Endothelial cell of umbilical vein (primary cell): ENCODE measurements around the gene HTR7. TPM values are rescaled to one million over a fixed set of nuclear protein-coding genes. Genes with fewer than 3 reads are reported as not detected.

Experiments
- BruUV-seq: library from RNA; stranded (reverse); fragments of 400-500 nt; replicated peaks from 2 replicates; lab custom pipeline; 2021; lab: Mats Ljungman, UMichigan
- CTCF ChIA-PET: fragments of 300-600, 350-600 bp; sonication (Branson Sonifier 250); formaldehyde crosslinking; loops from one replicate; lab custom pipeline; 2021; ENCODE audit warnings: antibody characterized with exemption, inconsistent platforms; lab: Charles Lee
- POLR2A ChIA-PET: fragments of 300-600, 350-600 bp; sonication (Branson Sonifier 250); formaldehyde crosslinking; loops from one replicate; lab custom pipeline; 2021; ENCODE audit warnings: antibody characterized with exemption, inconsistent platforms; lab: Charles Lee
- DNase-seq: peaks from one replicate; pipeline ENCODE4 v3.0.0-alpha.2; 2011; ENCODE audit warnings: low read depth, low spot score
- FAIRE-seq: peaks from 2 replicates; lab custom pipeline; 2011; peaks lifted over from hg19 to GRCh38; lab: Jason Lieb, UNC
- H2AFZ ChIP-seq: 2 replicates; pipeline ENCODE4 v1.6.0; 2012; ENCODE audit warnings: low read depth, low read length, control low read depth, inconsistent platforms
- H3K27ac ChIP-seq: 2 replicates; pipeline ENCODE4 v1.5.1; 2011; ENCODE audit warnings: low read depth, mild to moderate bottlenecking, control low read depth, low read length, moderate library complexity; ENCODE audit not compliant: insufficient read depth
- H3K27me3 ChIP-seq, 2 experiments: 2 replicates each; pipeline versions ENCODE4 v1.6.0 to v1.6.1; 2011; ENCODE audit warnings: low read length in 2 of 2, mixed read lengths in 1 of 2; ENCODE audit not compliant: control insufficient read depth in 2 of 2, insufficient read depth in 2 of 2
- H3K36me3 ChIP-seq, 2 experiments: 2 replicates in 1 of 2; 3 replicates in 1 of 2; pipeline ENCODE4 v1.5.1; 2011; ENCODE audit warnings: low read length in 2 of 2, mild to moderate bottlenecking in 1 of 2, moderate library complexity in 1 of 2; ENCODE audit not compliant: control insufficient read depth in 2 of 2, insufficient read depth in 2 of 2; ENCODE audit errors: extremely low read depth in 1 of 2
- H3K4me1 ChIP-seq: 3 replicates; pipeline ENCODE4 v1.5.1; 2011; ENCODE audit warnings: mild to moderate bottlenecking, low read length; ENCODE audit not compliant: control insufficient read depth, insufficient read depth; ENCODE audit errors: extremely low read depth
- H3K4me2 ChIP-seq: 2 replicates; pipeline ENCODE4 v1.6.1; 2011; ENCODE audit warnings: low read length, control low read depth, mixed read lengths; ENCODE audit not compliant: insufficient read depth
- H3K4me3 ChIP-seq, 3 experiments: fragments of 200-600 bp in 1 of 3; sonication (generic), shearing (Covaris generic) in 1 of 3; replicated peaks in 1 of 3; 2 replicates each; pipeline ENCODE4 v1.5.1; 2011 to 2016; ENCODE audit warnings: control low read depth in 3 of 3, low read length in 3 of 3, mild to moderate bottlenecking in 2 of 3, inconsistent platforms in 1 of 3, low read depth in 1 of 3, moderate library complexity in 1 of 3; ENCODE audit not compliant: insufficient read depth in 1 of 3
- H3K79me2 ChIP-seq: 2 replicates; pipeline ENCODE4 v1.6.0; 2012; ENCODE audit warnings: low read length, inconsistent platforms; ENCODE audit not compliant: control insufficient read depth, insufficient read depth
- H3K9ac ChIP-seq: replicated peaks from 2 replicates; pipeline ENCODE3; 2011; ENCODE audit warnings: low read length, control low read depth; ENCODE audit not compliant: insufficient read depth; ENCODE audit errors: extremely low read depth
- H3K9me1 ChIP-seq: replicated peaks from 3 replicates; pipeline ENCODE4 v1.6.0; 2011; ENCODE audit warnings: mild to moderate bottlenecking, low read length; ENCODE audit not compliant: control insufficient read depth, insufficient read depth; ENCODE audit errors: extremely low read depth
- H3K9me3 ChIP-seq: replicated peaks from 2 replicates; pipeline ENCODE4 v1.5.1; 2012; ENCODE audit warnings: low read length, inconsistent platforms; ENCODE audit not compliant: control insufficient read depth, insufficient read depth
- H4K20me1 ChIP-seq: replicated peaks from 2 replicates; pipeline ENCODE3; 2011; ENCODE audit warnings: mild to moderate bottlenecking, low read length; ENCODE audit not compliant: control insufficient read depth, insufficient read depth; ENCODE audit errors: extremely low read depth
- CTCF ChIP-seq, 2 donors: IDR thresholded peaks; 1 replicate in 1 of 2; 2 replicates in 1 of 2; pipeline ENCODE4 v1.5.1; 2011; ENCODE audit warnings: low read length in 2 of 2, mild to moderate bottlenecking in 2 of 2, moderate library complexity in 2 of 2, control low read depth in 1 of 2, inconsistent platforms in 1 of 2, low read depth in 1 of 2; ENCODE audit not compliant: insufficient read depth in 1 of 2; ENCODE audit errors: extremely low read depth in 1 of 2
- EZH2 ChIP-seq: IDR thresholded peaks from 2 replicates; pipeline ENCODE4 v1.6.1; 2012; ENCODE audit warnings: borderline replicate concordance, low read depth, mild to moderate bottlenecking, moderate library complexity, low read length, inconsistent platforms; ENCODE audit not compliant: severe bottlenecking
- FOS ChIP-seq: IDR thresholded peaks from 2 replicates; pipeline ENCODE4 v1.6.1; 2011; ENCODE audit warnings: mild to moderate bottlenecking, low read length, moderate library complexity, borderline replicate concordance; ENCODE audit not compliant: insufficient read depth
- GATA2 ChIP-seq: IDR thresholded peaks from 2 replicates; pipeline ENCODE4 v1.7.0; 2011; ENCODE audit warnings: low read depth, mild to moderate bottlenecking, moderate library complexity, mixed read lengths, low read length; ENCODE audit not compliant: insufficient read length, insufficient read depth
- JUN ChIP-seq: IDR thresholded peaks from 2 replicates; pipeline ENCODE4 v1.6.1; 2011; ENCODE audit warnings: borderline replicate concordance, low read depth; ENCODE audit not compliant: insufficient read length, insufficient read depth
- MAX ChIP-seq: IDR thresholded peaks from 2 replicates; pipeline ENCODE4 v1.6.1; 2011; ENCODE audit not compliant: insufficient read depth, insufficient read length
- MYC ChIP-seq: IDR thresholded peaks from one replicate; pipeline ENCODE4 v1.6.1; 2011; ENCODE audit warnings: mild to moderate bottlenecking, low read depth, low read length
- POLR2A ChIP-seq: IDR thresholded peaks from 2 replicates; pipeline ENCODE4 v1.6.1; 2012; ENCODE audit warnings: low read depth, mild to moderate bottlenecking, control low read depth, low read length
- POLR2AphosphoS5 ChIP-seq: IDR thresholded peaks from 2 replicates; pipeline ENCODE4 v1.6.1; 2012; ENCODE audit warnings: low read depth, mild to moderate bottlenecking, control low read depth, low read length, moderate library complexity; ENCODE audit not compliant: insufficient read depth
- dilution Hi-C: fragments of 300-500 bp; cut with MboI; formaldehyde crosslinking; loops from one replicate; pipeline ENCODE4 v1.15.0; 2019; ENCODE audit warnings: low sequenced_read_pairs; ENCODE audit not compliant: extremely low pct_ligation_motif_present
- intact Hi-C: fragments of 100-400 bp; cut with micrococcal nuclease; formaldehyde crosslinking; loops from one replicate; pipeline ENCODE4 v1.10.0; 2022
- polyA plus RNA-seq, 4 experiments: library from polyadenylated mRNA; depleted of rRNA in 3 of 4; stranded (reverse) in 3 of 4; unstranded in 1 of 4; fragments of >200 nt; gene quantifications; 2 replicates each; pipeline versions ENCODE4 v1.2.1 to v1.2.3, GENCODE V29; 2011 to 2012; ENCODE audit warnings: missing spikeins in 1 of 4
- total RNA-seq: library from RNA; stranded (reverse); gene quantifications from 2 replicates; pipeline ENCODE4 v1.2.3, GENCODE V29; 2021

Gene HTR7
- total and polyA plus RNA-seq, 2 donors (not counting 3 experiments of a cell fraction or from before 2014, with no cell fraction given), result 0.01 to 0.22 TPM

GRCh38 chr10:90858461-90858968, 676 bp upstream of the HTR7 start:
- peak overlapping the region; percentile 86 for H3K4me2 ChIP-seq
- peak overlapping the region; percentile 90 for H2AFZ ChIP-seq
- dilution Hi-C loops (no loop called here), intact Hi-C loops (no loop called here)
- H3K36me3 ChIP-seq, result no peaks in the 10 kb centered on the region
- H3K27ac ChIP-seq, result no peak overlapping the region
- peaks cover 26 to 41% of the 10 kb centered on the region in 2 experiments for H3K27me3 ChIP-seq
- ChIA-PET POLR2A (no interaction called here), CTCF (interaction anchor here (0.7 to 1.8 kb wide), 8 partner anchors 13 to 1067 kb away, joined by 3 to 5 read pairs (median 3); partner anchors contain the start of gene RPP30)
- no peak for TF ChIP-seq GATA2
- no peak for TF ChIP-seq MYC
- no peak for TF ChIP-seq POLR2A
- TF ChIP-seq FOS, result no peak
- TF ChIP-seq CTCF (IDR thresholded peaks at IDR 0.05; ENCODE audit: extremely low read depth in 1 of 2, insufficient read depth in 1 of 2, low read depth in 1 of 2, low read length in 2 of 2), result no peak
- TF ChIP-seq JUN, result no peak
- TF ChIP-seq MAX, result no peak
- no peak for TF ChIP-seq EZH2
- TF ChIP-seq POLR2AphosphoS5, result no peak
- H3K4me3 ChIP-seq, result peak overlapping the region; percentile 42 to 60 (median 57)
- FAIRE-seq (peak; percentile 21), DNase-seq (no peak)
- no peaks in the 10 kb centered on the region for H3K9me3 ChIP-seq
- no peaks in the 10 kb centered on the region for H4K20me1 ChIP-seq
- peak overlapping the region; percentile 17 for H3K9ac ChIP-seq
- no TSS peak for BruUV-seq
- H3K4me1 ChIP-seq, result peaks cover 19% of the 10 kb centered on the region
- no peaks in the 10 kb centered on the region for H3K79me2 ChIP-seq
- no peaks in the 10 kb centered on the region for H3K9me1 ChIP-seq
